Measurements from ENCODE around the gene LRPAP1. TPM values are rescaled to one million over a fixed set of nuclear protein-coding genes. Genes with fewer than 3 reads are reported as not detected.

LRPAP1 gene
- total RNA-seq, 1 donor: 82.9 TPM

- H4K20me1 ChIP-seq (ENCODE audit: insufficient read depth, low read length): peaks cover 16% of the 10 kb centered on the region
- H3K4me3 ChIP-seq (ENCODE audit: insufficient read depth, low read length): no peak overlapping the region
- no peak overlapping the region for H3K4me2 ChIP-seq (ENCODE audit: insufficient read depth, low read length)
- no peaks in the 10 kb centered on the region for H3K27me3 ChIP-seq (ENCODE audit: insufficient read depth, low read length)
- no peak overlapping the region for H3K27ac ChIP-seq (ENCODE audit: low read depth, low read length)
- TF ChIP-seq CTCF (IDR thresholded peaks at IDR 0.05; ENCODE audit: extremely low read depth, low read depth, low read length): no peak
- H3K79me2 ChIP-seq (ENCODE audit: insufficient read depth, low read length): no peaks in the 10 kb centered on the region
- no peaks in the 10 kb centered on the region for H3K9me3 ChIP-seq (ENCODE audit: low read depth, low read length)
- H3K4me1 ChIP-seq (ENCODE audit: insufficient read depth, low read length): peaks cover 5% of the 10 kb centered on the region
- H2AFZ ChIP-seq (ENCODE audit: low read length): no peak overlapping the region
- no peak for DNase-seq (ENCODE audit: insufficient read length, low spot score, missing footprints)
- H3K36me3 ChIP-seq (ENCODE audit: insufficient read depth, low read length): no peaks in the 10 kb centered on the region
Measured at GRCh38 chr4:3498407-3498806, 33.8 kb downstream of the LRPAP1 start.

GRCh38 chr4:3497523-3498389, 34.5 kb downstream of the LRPAP1 start:
- no peak overlapping the region for H3K27ac ChIP-seq (ENCODE audit: low read depth, low read length)
- TF ChIP-seq CTCF (IDR thresholded peaks at IDR 0.05; ENCODE audit: extremely low read depth, low read depth, low read length): no peak
- H3K4me1 ChIP-seq (ENCODE audit: insufficient read depth, low read length): peaks cover 8% of the 10 kb centered on the region
- peaks cover 11% of the 10 kb centered on the region for H4K20me1 ChIP-seq (ENCODE audit: insufficient read depth, low read length)
- H3K4me3 ChIP-seq (ENCODE audit: insufficient read depth, low read length): no peak overlapping the region
- no peaks in the 10 kb centered on the region for H3K36me3 ChIP-seq (ENCODE audit: insufficient read depth, low read length)
- H2AFZ ChIP-seq (ENCODE audit: low read length): no peak overlapping the region
- H3K79me2 ChIP-seq (ENCODE audit: insufficient read depth, low read length): no peaks in the 10 kb centered on the region
- no peak overlapping the region for H3K4me2 ChIP-seq (ENCODE audit: insufficient read depth, low read length)
- H3K9me3 ChIP-seq (ENCODE audit: low read depth, low read length): no peaks in the 10 kb centered on the region
- no peaks in the 10 kb centered on the region for H3K27me3 ChIP-seq (ENCODE audit: insufficient read depth, low read length)
- DNase-seq (ENCODE audit: insufficient read length, low spot score, missing footprints): no peak

GRCh38 chr4:3497095-3497494, 35.1 kb downstream of the LRPAP1 start:
- Histone ChIP-seq H3K4me1 (ENCODE audit: insufficient read depth, low read length) (peaks cover 12% of the 10 kb centered on the region), H4K20me1 (ENCODE audit: insufficient read depth, low read length) (peaks cover 11% of the 10 kb centered on the region), H3K4me2 (ENCODE audit: insufficient read depth, low read length) (no peak overlapping the region), H3K36me3 (ENCODE audit: insufficient read depth, low read length) (no peaks in the 10 kb centered on the region), H3K4me3 (ENCODE audit: insufficient read depth, low read length) (no peak overlapping the region), H3K27me3 (ENCODE audit: insufficient read depth, low read length) (no peaks in the 10 kb centered on the region), H3K79me2 (ENCODE audit: insufficient read depth, low read length) (no peaks in the 10 kb centered on the region), H3K9me3 (ENCODE audit: low read depth, low read length) (no peaks in the 10 kb centered on the region), H3K27ac (ENCODE audit: low read depth, low read length) (no peak overlapping the region), H2AFZ (ENCODE audit: low read length) (no peak overlapping the region)
- TF ChIP-seq CTCF (IDR thresholded peaks at IDR 0.05; ENCODE audit: extremely low read depth, low read depth, low read length): no peak
- no peak for DNase-seq (ENCODE audit: insufficient read length, low spot score, missing footprints)

GRCh38 chr4:3496021-3496420, 36.2 kb downstream of the LRPAP1 start:
- Histone ChIP-seq H3K79me2 (ENCODE audit: insufficient read depth, low read length) (no peaks in the 10 kb centered on the region), H3K4me2 (ENCODE audit: insufficient read depth, low read length) (no peak overlapping the region), H3K4me3 (ENCODE audit: insufficient read depth, low read length) (no peak overlapping the region), H3K36me3 (ENCODE audit: insufficient read depth, low read length) (no peaks in the 10 kb centered on the region), H4K20me1 (ENCODE audit: insufficient read depth, low read length) (peaks cover 7% of the 10 kb centered on the region), H3K27me3 (ENCODE audit: insufficient read depth, low read length) (peaks cover 3% of the 10 kb centered on the region), H3K27ac (ENCODE audit: low read depth, low read length) (no peak overlapping the region), H3K4me1 (ENCODE audit: insufficient read depth, low read length) (peaks cover 20% of the 10 kb centered on the region), H3K9me3 (ENCODE audit: low read depth, low read length) (no peaks in the 10 kb centered on the region), H2AFZ (ENCODE audit: low read length) (no peak overlapping the region)
- DNase-seq (ENCODE audit: insufficient read length, low spot score, missing footprints): no peak
- no peak for TF ChIP-seq CTCF (IDR thresholded peaks at IDR 0.05; ENCODE audit: extremely low read depth, low read depth, low read length)
